Prostate gland (tissue), 2 donors: Measurements from ENCODE around the gene ADARB1. TPM values are rescaled to one million over a fixed set of nuclear protein-coding genes. Genes with fewer than 3 reads are reported as not detected.
"Not testable (repeated sequence)": the region's sequence is repeated elsewhere in the genome, so short reads cannot be mapped to it uniquely, and the experiment has no call there.

Experiments used
- DNase-seq: peaks from one replicate; pipeline ENCODE4 v3.0.0-alpha.2; 2019; ENCODE audit warnings: low spot score
- H3K27ac ChIP-seq, 2 donors: fragments of 200-600 bp; sonication (generic); 2 replicates each; pipeline ENCODE4 v1.5.1; 2017 to 2019
- H3K27me3 ChIP-seq: fragments of 200-600 bp; sonication (generic); replicated peaks from 2 replicates; pipeline ENCODE4 v1.5.1; 2019; ENCODE audit not compliant: insufficient read depth
- H3K36me3 ChIP-seq, 2 donors: fragments of 200-600 bp; sonication (generic); 1 replicate in 1 of 2; 2 replicates in 1 of 2; pipeline versions ENCODE4 v1.5.1 to v1.8.1; 2017 to 2019
- H3K4me1 ChIP-seq: fragments of 200-600 bp; sonication (generic); replicated peaks from 2 replicates; pipeline ENCODE4 v1.5.1; 2019
- H3K4me3 ChIP-seq, 2 donors: fragments of 200-600 bp; sonication (generic); 2 replicates each; pipeline ENCODE4 v1.5.1; 2017 to 2019
- H3K9me3 ChIP-seq: fragments of 200-600 bp; sonication (generic); 2 replicates; pipeline ENCODE4 v1.5.1; 2017
- CTCF ChIP-seq, 4 experiments: fragments of 200-600 bp in 2 of 4; fragments of 450-650 bp in 2 of 4; sonication (generic) in 2 of 4; IDR thresholded peaks; 1 replicate in 3 of 4; 2 replicates in 1 of 4; pipeline ENCODE4 v1.5.1; 2016 to 2019; ENCODE audit warnings: antibody characterized with exemption in 4 of 4, mild to moderate bottlenecking in 2 of 4, moderate library complexity in 2 of 4
- POLR2A ChIP-seq: fragments of 450-650 bp; IDR thresholded peaks from one replicate; pipeline ENCODE4 v1.6.1; 2016; ENCODE audit warnings: antibody characterized with exemption, mild to moderate bottlenecking
- POLR2AphosphoS5 ChIP-seq: sonication (generic); formaldehyde crosslinking; IDR thresholded peaks from one replicate; pipeline ENCODE4 v1.6.1; 2017; ENCODE audit warnings: antibody characterized with exemption
- WGBS: methylation state at CpG from one replicate; pipeline ENCODE4 v1.1.5; 2018; 5-methylcytosine and 5-hydroxymethylcytosine counted together
- intact Hi-C: fragments of 100-400 bp; cut with DNase I; formaldehyde crosslinking; loops from one replicate; pipeline ENCODE4 v1.14.2; 2022
- total RNA-seq, 2 donors: library from RNA; depleted of rRNA; stranded (reverse); fragments of >200 nt; gene quantifications; one replicate each; pipeline ENCODE4 v1.1.0, GENCODE V29; 2016

Gene ADARB1
- total RNA-seq, 2 donors from 2014 or later, result 21.0 to 30.9 TPM

GRCh38 chr21:45145146-45145545 lies 70.8 kb downstream of the ADARB1 start:
- Histone ChIP-seq H3K36me3 (no peaks in the 10 kb centered on the region), H3K27me3 (no peaks in the 10 kb centered on the region), H3K4me1 (no peaks in the 10 kb centered on the region), H3K4me3 (no peak overlapping the region), H3K9me3 (no peaks in the 10 kb centered on the region), H3K27ac (no peak overlapping the region)
- 81% methylated on average over 9 of the region's 9 CpGs for WGBS
- TF ChIP-seq POLR2AphosphoS5 (no peak), POLR2A (no peak), CTCF (IDR thresholded peaks at IDR 0.05) (no peak)
- DNase-seq, result no peak
- intact Hi-C loops, result loop anchor here (10.0 kb wide), 2 partner anchors 60 to 140 kb away; partner anchors contain the start of gene POFUT2

GRCh38 chr21:45145846-45146245 lies 71.5 kb downstream of the ADARB1 start:
- H3K27me3 ChIP-seq, H3K4me3 ChIP-seq, H3K36me3 ChIP-seq, H3K4me1 ChIP-seq, H3K27ac ChIP-seq, H3K9me3 ChIP-seq, DNase-seq: not testable (repeated sequence)
- 95% methylated on average over 17 of the region's 17 CpGs for WGBS
- intact Hi-C loops, result loop anchor here (10.0 kb wide), 2 partner anchors 59 to 139 kb away; partner anchors contain the start of gene POFUT2

- no peak for TF ChIP-seq CTCF (IDR thresholded peaks at IDR 0.05)
- TF ChIP-seq POLR2AphosphoS5, result no peak
- no peak for TF ChIP-seq POLR2A
- H3K4me1 ChIP-seq, result no peaks in the 10 kb centered on the region
- H3K36me3 ChIP-seq, result no peaks in the 10 kb centered on the region
- H3K4me3 ChIP-seq, result no peak overlapping the region
- no peaks in the 10 kb centered on the region for H3K27me3 ChIP-seq
- H3K9me3 ChIP-seq, result no peaks in the 10 kb centered on the region
- intact Hi-C loops, result loop anchor here (10.0 kb wide), 2 partner anchors 58 to 138 kb away; partner anchors contain the start of gene POFUT2
- DNase-seq, result no peak
- 87% methylated on average over 8 of the region's 8 CpGs for WGBS
- H3K27ac ChIP-seq, result no peak overlapping the region
These were observed 71.9 kb downstream of the ADARB1 start for GRCh38 chr21:45146306-45146705.

- DNase-seq, result no peak
- no peaks in the 10 kb centered on the region for H3K36me3 ChIP-seq
These were observed 72.4 kb downstream of the ADARB1 start for GRCh38 chr21:45146801-45147200.

More at GRCh38 chr21:45146801-45147200, 72.4 kb downstream of the ADARB1 start:
- TF ChIP-seq CTCF (IDR thresholded peaks at IDR 0.05) (no peak), POLR2A (no peak), POLR2AphosphoS5 (no peak)
- no peak overlapping the region for H3K27ac ChIP-seq
- no peak overlapping the region for H3K4me3 ChIP-seq
- H3K9me3 ChIP-seq, result no peaks in the 10 kb centered on the region
- intact Hi-C loops, result loop anchor here (10.0 kb wide), 2 partner anchors 58 to 138 kb away; partner anchors contain the start of gene POFUT2
- H3K4me1 ChIP-seq, result no peaks in the 10 kb centered on the region
- 74% methylated on average over 2 of the region's 2 CpGs for WGBS
- H3K27me3 ChIP-seq, result no peaks in the 10 kb centered on the region
